ENCODE data around the gene KCNK4. TPM values are rescaled to one million over a fixed set of nuclear protein-coding genes. Genes with fewer than 3 reads are reported as not detected.

KCNK4 gene
- polyA plus RNA-seq, 3 donors: not detected

DNA sequence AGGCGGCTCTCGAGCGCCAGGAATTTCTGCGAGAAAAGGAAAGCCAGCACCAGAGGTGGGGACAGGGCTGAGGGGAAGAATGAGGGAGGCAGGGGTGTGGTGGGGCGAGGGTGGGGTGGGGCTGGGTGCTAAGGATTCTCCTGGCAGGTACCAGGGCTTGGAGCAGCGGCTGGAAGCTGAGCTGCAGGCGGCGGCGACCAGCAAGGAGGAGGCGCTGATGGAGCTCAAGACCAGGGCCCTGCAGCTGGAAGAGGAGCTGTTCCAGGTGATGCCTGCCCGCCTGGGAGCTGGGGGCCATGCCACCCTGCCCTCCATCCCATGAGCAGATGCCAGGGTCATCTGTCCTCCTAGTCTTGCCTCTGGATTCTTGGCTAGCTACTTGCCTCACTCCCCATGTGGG, 58.3 kb downstream of the KCNK4 start:
- no peak overlapping the region for H3K27ac Mint-ChIP-seq
- no peak overlapping the region for H3K4me2 ChIP-seq (replicated peaks; ENCODE audit: extremely low read depth, low read length, poor library complexity, severe bottlenecking)

More for the DNA sequence above, 58.3 kb downstream of the KCNK4 start:
- peaks cover 86% of the 10 kb centered on the region for H4K20me1 ChIP-seq (ENCODE audit: insufficient read depth, low read length)
- no peak overlapping the region for H3K27ac ChIP-seq (ENCODE audit: low read depth in 1 of 2, low read length in 2 of 2)
- no peak overlapping the region for H3K4me3 ChIP-seq (replicated peaks in 1 of 3; ENCODE audit: low read depth in 2 of 3, low read length in 3 of 3)
- peaks cover 5% of the 10 kb centered on the region for H3K79me2 ChIP-seq (ENCODE audit: insufficient read depth, low read length)
- Mint-ChIP-seq H3K4me1 (peaks cover 22% of the 10 kb centered on the region), H3K27me3 (ENCODE audit: low read depth in 3 of 3) (no peaks in the 10 kb centered on the region), H3K36me3 (peaks cover 44 to 92% of the 10 kb centered on the region in 2 donors), H3K9me3 (peaks cover 0 to 1% (median 0%) of the 10 kb centered on the region in 7 donors), H3K4me3 (no peak overlapping the region)
- H3K36me3 ChIP-seq (replicated peaks in 1 of 2; ENCODE audit: control insufficient read depth in 1 of 2, insufficient read depth in 2 of 2, low read length in 2 of 2): peaks cover 75 to 89% of the 10 kb centered on the region in 2 donors
- peaks cover 7 to 13% of the 10 kb centered on the region in 2 donors for H3K4me1 ChIP-seq (ENCODE audit: control insufficient read depth in 1 of 2, insufficient read depth in 2 of 2, low read length in 2 of 2)
- H2AFZ ChIP-seq (ENCODE audit: insufficient read depth, low read depth, low read length, poor library complexity, severe bottlenecking): no peak overlapping the region
- H3K9ac ChIP-seq (ENCODE audit: insufficient read depth, low read length, poor library complexity, severe bottlenecking): no peak overlapping the region
- H3K9me3 ChIP-seq (replicated peaks in 1 of 2; ENCODE audit: control insufficient read depth in 1 of 2, insufficient read depth in 1 of 2, low read length in 2 of 2): no peaks in the 10 kb centered on the region
- TF ChIP-seq, protein P1, sequence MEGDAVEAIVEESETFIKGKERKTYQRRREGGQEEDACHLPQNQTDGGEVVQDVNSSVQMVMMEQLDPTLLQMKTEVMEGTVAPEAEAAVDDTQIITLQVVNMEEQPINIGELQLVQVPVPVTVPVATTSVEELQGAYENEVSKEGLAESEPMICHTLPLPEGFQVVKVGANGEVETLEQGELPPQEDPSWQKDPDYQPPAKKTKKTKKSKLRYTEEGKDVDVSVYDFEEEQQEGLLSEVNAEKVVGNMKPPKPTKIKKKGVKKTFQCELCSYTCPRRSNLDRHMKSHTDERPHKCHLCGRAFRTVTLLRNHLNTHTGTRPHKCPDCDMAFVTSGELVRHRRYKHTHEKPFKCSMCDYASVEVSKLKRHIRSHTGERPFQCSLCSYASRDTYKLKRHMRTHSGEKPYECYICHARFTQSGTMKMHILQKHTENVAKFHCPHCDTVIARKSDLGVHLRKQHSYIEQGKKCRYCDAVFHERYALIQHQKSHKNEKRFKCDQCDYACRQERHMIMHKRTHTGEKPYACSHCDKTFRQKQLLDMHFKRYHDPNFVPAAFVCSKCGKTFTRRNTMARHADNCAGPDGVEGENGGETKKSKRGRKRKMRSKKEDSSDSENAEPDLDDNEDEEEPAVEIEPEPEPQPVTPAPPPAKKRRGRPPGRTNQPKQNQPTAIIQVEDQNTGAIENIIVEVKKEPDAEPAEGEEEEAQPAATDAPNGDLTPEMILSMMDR (IDR thresholded peaks at IDR 0.05): no peak
- H3K27me3 ChIP-seq (ENCODE audit: control insufficient read depth in 2 of 2, insufficient read depth in 2 of 2, low read length in 2 of 2): no peaks in the 10 kb centered on the region
- no peak for DNase-seq
- WGBS (ENCODE audit: insufficient coverage): 98% methylated on average over 11 of the region's 11 CpGs
- intact Hi-C loops (cut with micrococcal nuclease): no loop called here

Small RNA genes lying within 50 kb of the gene (small RNA-seq; reads per million reads assigned to genes)
- gene MIR7155 (ENCODE audit: insufficient read length, low read depth) (not detected), gene RF00019 (ENCODE audit: insufficient read length, low read depth) (not detected)

Other genes with a start within 250 kb of the KCNK4 start
- 1 to 10 TPM; 1.5 to 2.4 (median 2.2) TPM for gene MACROD1, start 125.2 kb upstream of the KCNK4 start, polyA plus RNA-seq
- gene STIP1, start 105.1 kb upstream of the KCNK4 start, polyA plus RNA-seq: 10 to 100 TPM; 44.5 to 52.0 (median 51.1) TPM
- 100 to 1,000 TPM; 289 to 421 (median 310) TPM for gene FERMT3, start 84.6 kb upstream of the KCNK4 start, polyA plus RNA-seq
- 10 to 100 TPM; 24.8 to 34.6 (median 31.6) TPM for gene TRPT1, start 65.1 kb upstream of the KCNK4 start, polyA plus RNA-seq
- 10 to 100 TPM; 47.9 to 86.1 (median 56.1) TPM for gene NUDT22, start 65.0 kb upstream of the KCNK4 start, polyA plus RNA-seq
- 10 to 100 TPM; 25.5 to 78.9 (median 32.5) TPM for gene DNAJC4, start 60.8 kb upstream of the KCNK4 start, polyA plus RNA-seq
- gene VEGFB, start 56.7 kb upstream of the KCNK4 start, polyA plus RNA-seq: 1 to 10 TPM in 1 of 3 donors, under 1 TPM in 1, not detected in 1; 0.40 to 5.6 TPM
- 10 to 100 TPM; 38.9 to 80.7 (median 71.1) TPM for gene FKBP2, start 50.2 kb upstream of the KCNK4 start, polyA plus RNA-seq
- 10 to 100 TPM; 11.7 to 40.7 (median 34.2) TPM for gene PPP1R14B, start 44.4 kb upstream of the KCNK4 start, polyA plus RNA-seq
- gene PLCB3, start 39.8 kb upstream of the KCNK4 start, polyA plus RNA-seq: 10 to 100 TPM in 1 of 3 donors, 1 to 10 TPM in 2; 1.1 to 17.8 (median 1.4) TPM
- gene BAD, start 6.6 kb upstream of the KCNK4 start, polyA plus RNA-seq: 10 to 100 TPM; 21.1 to 63.2 (median 48.7) TPM
- 10 to 100 TPM in 1 of 3 donors, 1 to 10 TPM in 2; 7.8 to 21.0 (median 9.3) TPM for gene GPR137, start 5.5 kb upstream of the KCNK4 start, polyA plus RNA-seq
- not detected for gene CATSPERZ, start 9.1 kb downstream of the KCNK4 start, polyA plus RNA-seq
- 10 to 100 TPM; 15.3 to 45.7 (median 18.3) TPM for gene ESRRA, start 14.2 kb downstream of the KCNK4 start, polyA plus RNA-seq
- 100 to 1,000 TPM; 162 to 298 (median 254) TPM for gene TRMT112, start 26.3 kb downstream of the KCNK4 start, polyA plus RNA-seq
- gene PRDX5, start 26.8 kb downstream of the KCNK4 start, polyA plus RNA-seq: 100 to 1,000 TPM; 136 to 318 (median 286) TPM
- 100 to 1,000 TPM in 1 of 3 donors, 10 to 100 TPM in 1, 1 to 10 TPM in 1; 8.2 to 215 (median 18.9) TPM for gene CCDC88B, start 48.9 kb downstream of the KCNK4 start, polyA plus RNA-seq
- gene RPS6KA4, start 67.9 kb downstream of the KCNK4 start, polyA plus RNA-seq: 100 to 1,000 TPM in 1 of 3 donors, 10 to 100 TPM in 2; 16.2 to 110 (median 24.5) TPM